ENCODE data around the gene PUSL1. TPM values are rescaled to one million over a fixed set of nuclear protein-coding genes. Genes with fewer than 3 reads are reported as not detected.

Gene PUSL1, protein sequence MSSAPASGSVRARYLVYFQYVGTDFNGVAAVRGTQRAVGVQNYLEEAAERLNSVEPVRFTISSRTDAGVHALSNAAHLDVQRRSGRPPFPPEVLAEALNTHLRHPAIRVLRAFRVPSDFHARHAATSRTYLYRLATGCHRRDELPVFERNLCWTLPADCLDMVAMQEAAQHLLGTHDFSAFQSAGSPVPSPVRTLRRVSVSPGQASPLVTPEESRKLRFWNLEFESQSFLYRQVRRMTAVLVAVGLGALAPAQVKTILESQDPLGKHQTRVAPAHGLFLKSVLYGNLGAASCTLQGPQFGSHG
- 12.6 TPM for total RNA-seq

DNA sequence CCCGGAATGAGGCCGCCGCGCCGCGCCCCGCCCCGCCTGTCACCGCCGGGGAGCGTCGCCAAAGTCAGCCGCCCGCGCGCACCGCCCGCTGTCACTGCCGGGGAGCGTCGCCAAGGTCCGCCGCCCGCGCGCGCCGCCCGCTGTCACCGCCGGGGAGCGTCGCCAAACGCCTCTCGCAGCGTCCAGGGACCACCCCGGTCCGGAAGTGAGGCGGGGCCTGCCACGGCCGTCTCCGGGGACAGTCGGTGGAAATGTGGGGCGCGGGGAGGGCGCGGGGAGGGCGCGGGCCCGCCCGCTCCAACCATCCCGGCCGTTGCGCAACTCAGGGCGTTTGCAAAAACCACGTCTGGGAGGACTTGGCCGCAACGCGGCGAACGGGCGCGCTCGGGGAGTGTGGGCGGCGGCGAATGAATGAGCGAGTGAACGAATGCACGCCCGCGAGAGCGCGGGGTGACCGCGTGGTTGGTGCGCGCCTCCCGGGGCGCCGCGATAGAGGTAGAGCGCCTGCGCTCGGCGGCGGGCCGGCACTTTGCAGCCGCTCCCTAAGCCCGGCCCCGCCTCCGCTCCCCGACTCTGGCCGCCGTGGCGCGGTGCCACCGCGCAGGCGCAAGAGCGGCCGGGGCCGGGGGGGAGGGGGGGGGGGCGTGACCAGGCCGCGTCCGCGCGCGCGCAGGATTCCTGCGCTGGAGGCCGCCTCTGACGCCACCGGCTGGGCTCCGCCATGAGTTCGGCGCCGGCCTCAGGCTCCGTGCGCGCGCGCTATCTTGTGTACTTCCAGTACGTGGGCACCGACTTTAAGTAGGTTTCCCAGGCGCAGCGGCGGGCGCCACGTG is at the start of gene PUSL1, which contains the start of gene ACAP3:
Gene PUSL1, plus strand, starts transcription at position 675 of the 833 bp plus-strand sequence. Its CDS starts 47 bp downstream, at position 722.
Gene ACAP3, minus strand, starts transcription at position 8 of the 833 bp plus-strand sequence. CDS start 115 bp downstream, outside the sequence.
- peak within 1 kb of the TSS; percentile 62 for H3K4me3 ChIP-seq (ENCODE audit: low read length)
- no peaks in the 10 kb centered on the region for H3K9me3 ChIP-seq (ENCODE audit: low read depth, low read length)
- no peaks in the 10 kb centered on the region for H3K27me3 ChIP-seq (ENCODE audit: insufficient read depth, low read length)
- H3K4me1 ChIP-seq (ENCODE audit: insufficient read depth, low read length) = peaks cover 47% of the 10 kb centered on the region

DNA sequence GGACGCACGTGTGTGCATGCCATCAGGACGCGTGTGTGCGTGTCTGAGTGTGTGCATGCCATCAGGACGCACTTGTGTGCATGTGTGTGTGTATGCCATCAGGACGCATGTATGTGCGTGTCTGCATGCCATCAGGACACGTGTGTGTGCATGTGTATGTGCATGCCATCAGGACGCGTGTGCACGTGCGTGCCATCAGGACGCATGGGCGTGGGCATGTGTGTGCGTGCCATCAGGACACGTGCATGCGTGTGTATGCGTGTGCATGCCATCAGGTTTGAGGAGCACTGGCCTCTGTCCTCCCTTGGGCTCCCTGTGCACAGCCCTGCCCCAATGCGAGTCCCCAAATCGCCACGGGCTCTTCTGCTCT is 49.3 kb upstream of the PUSL1 start:
- Histone ChIP-seq H3K9me3 (ENCODE audit: low read depth, low read length) (no peaks in the 10 kb centered on the region), H3K4me3 (ENCODE audit: low read length) (no peak overlapping the region), H3K27me3 (ENCODE audit: insufficient read depth, low read length) (no peaks in the 10 kb centered on the region), H3K4me1 (ENCODE audit: insufficient read depth, low read length) (no peaks in the 10 kb centered on the region)

DNA sequence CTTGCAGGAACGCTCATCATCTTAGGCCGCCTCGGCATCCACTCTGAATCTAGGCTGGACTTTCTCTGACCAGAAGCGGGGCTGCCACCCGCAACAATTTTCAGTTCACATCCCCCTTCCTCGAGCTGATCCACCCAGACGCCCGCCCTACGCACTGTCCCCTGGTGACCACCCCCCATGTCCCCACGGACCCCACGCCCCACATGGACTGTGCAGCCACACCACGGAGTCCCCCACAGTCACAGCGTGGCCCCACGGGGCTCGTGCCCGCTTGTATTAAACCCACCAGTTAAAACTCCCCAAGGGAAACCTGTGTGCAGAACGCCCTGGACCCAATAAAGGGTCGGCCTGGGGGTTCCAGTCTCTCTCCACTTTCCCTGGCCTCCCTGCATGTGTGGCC is 48.9 kb upstream of the PUSL1 start:
- H3K4me3 ChIP-seq (ENCODE audit: low read length) = no peak overlapping the region
- H3K9me3 ChIP-seq (ENCODE audit: low read depth, low read length) = no peaks in the 10 kb centered on the region
- no peaks in the 10 kb centered on the region for H3K4me1 ChIP-seq (ENCODE audit: insufficient read depth, low read length)
- no peaks in the 10 kb centered on the region for H3K27me3 ChIP-seq (ENCODE audit: insufficient read depth, low read length)

DNA sequence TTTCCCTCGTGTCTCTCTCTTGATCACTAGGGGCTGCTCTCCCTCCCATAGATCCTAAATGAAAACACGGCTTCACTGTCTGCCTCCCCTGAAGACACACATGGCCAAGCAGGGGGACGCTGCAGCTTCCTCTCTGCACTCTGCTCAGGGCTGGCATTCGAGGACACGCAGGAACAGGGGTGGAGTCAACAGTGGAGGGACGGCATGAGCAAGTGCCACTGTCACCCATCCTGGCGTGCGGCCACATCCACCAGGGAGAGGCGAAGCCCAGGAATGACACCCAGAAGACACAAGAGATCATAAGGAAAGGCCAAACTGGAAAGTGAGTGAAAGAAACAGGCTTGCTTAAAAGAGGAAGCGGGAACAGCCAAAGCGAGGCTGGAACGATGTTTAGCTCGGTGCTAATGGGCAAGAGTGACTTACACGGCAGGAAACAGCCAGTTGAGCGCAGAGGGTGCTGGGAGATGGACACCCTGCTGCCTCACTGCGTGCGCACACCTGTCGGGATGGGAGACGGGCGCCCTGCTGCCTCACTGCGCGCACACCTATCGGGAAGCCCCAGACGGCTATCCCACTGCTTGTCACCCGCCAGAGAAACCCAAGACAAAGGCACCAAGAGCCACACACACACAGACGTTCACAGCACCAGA is 48.3 kb upstream of the PUSL1 start:
- H3K4me3 ChIP-seq (ENCODE audit: low read length) = no peak overlapping the region
- no peaks in the 10 kb centered on the region for H3K4me1 ChIP-seq (ENCODE audit: insufficient read depth, low read length)
- H3K27me3 ChIP-seq (ENCODE audit: insufficient read depth, low read length) = no peaks in the 10 kb centered on the region
- H3K9me3 ChIP-seq (ENCODE audit: low read depth, low read length) = no peaks in the 10 kb centered on the region

DNA sequence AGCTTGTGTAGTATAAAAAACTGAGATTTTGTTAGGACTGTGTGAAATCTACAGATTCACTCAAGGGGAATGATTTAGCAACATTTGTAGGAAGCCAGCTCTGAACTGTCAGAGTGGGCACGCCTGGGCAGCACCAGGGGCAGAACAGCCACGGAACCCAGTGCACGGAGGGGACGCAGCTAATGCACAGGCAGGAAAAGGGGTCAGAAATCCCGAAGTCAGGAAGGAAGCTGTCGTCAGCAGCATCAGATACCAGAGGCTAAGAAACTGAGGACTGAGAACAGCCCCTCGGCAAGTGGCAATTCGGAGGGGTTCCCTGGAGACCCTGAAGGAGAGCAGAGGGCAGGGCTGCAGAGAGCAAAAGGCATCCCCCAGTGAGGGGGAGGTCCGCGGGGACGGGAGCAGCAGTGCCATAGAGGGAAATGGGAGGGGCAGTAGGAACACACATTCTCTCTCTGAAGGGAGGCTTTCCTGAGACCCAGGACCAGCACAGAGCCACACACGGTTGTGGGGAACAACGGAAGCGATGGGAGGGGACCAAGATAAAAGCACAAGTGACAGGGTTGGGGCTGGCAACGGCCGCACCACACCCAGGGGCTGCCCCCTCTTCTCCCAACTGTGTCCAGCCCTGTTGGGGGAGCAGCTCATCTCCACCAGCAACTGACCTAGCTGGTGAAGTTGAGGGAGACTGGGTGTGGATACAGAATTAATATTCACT is 47.4 kb upstream of the PUSL1 start:
- Histone ChIP-seq H3K27me3 (ENCODE audit: insufficient read depth, low read length) (no peaks in the 10 kb centered on the region), H3K4me1 (ENCODE audit: insufficient read depth, low read length) (no peaks in the 10 kb centered on the region), H3K4me3 (ENCODE audit: low read length) (no peak overlapping the region), H3K9me3 (ENCODE audit: low read depth, low read length) (no peaks in the 10 kb centered on the region)

DNA sequence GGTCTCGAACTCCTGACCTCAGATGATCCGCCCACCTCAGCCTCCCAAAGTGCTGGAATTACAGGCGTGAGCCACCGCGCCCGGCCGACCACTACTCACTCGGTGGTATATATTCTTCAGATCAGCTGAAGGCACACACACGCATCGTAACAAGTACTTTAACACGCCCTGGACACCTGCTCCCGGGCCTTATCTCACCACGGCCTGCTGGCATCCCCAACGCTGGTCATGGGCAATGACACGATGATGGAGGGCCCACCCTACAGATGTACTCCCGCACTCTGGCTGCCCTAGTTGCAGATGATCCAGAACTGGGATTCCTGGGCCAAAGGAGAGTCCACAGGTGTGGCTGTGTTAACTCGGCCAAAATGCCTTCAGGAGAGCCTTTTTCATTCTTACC is 46.3 kb upstream of the PUSL1 start:
- Histone ChIP-seq H3K27me3 (ENCODE audit: insufficient read depth, low read length) (no peaks in the 10 kb centered on the region), H3K9me3 (ENCODE audit: low read depth, low read length) (no peaks in the 10 kb centered on the region), H3K4me3 (ENCODE audit: low read length) (no peak overlapping the region), H3K4me1 (ENCODE audit: insufficient read depth, low read length) (no peaks in the 10 kb centered on the region)

DNA sequence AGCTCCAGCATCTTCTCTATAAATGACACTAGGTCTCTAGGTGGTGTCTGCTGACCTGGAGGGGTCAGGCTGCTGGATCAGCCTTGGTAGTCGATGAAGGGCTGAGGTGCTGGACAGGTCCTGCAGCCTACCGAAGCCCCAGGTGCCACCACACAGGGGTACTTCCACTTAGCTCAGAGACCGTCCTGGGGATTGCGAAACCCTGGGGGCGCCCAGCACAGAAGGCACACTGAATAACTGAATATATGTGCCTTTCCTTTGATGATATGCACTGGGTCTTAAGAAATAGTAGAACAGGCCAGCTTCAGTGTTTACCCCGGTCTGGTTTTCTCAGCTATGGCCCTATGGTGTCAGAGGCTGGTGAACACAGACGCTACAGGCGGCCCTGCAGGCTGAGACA is 45.6 kb upstream of the PUSL1 start:
- H3K4me1 ChIP-seq (ENCODE audit: insufficient read depth, low read length) = no peaks in the 10 kb centered on the region
- H3K4me3 ChIP-seq (ENCODE audit: low read length) = no peak overlapping the region
- H3K9me3 ChIP-seq (ENCODE audit: low read depth, low read length) = no peaks in the 10 kb centered on the region
- no peaks in the 10 kb centered on the region for H3K27me3 ChIP-seq (ENCODE audit: insufficient read depth, low read length)

DNA sequence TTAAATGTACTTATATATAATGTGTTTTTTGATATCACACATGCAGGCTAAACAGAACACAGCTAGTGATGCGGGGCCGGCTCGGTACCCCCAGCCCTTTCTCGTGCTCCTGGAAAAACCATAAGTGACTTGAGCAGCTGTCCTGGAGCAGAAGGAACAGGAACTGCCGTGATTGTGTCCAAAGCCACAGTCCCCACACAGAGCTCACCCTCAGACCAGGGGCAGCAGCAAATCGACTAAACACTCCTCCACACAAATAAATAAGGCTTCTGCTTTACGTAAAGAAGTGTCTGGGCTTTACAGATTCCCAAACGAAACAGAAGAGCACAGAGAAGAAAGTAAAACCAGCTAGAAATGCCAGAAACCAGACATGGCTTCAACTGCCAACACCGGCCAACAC is 44.4 kb upstream of the PUSL1 start:
- H3K4me3 ChIP-seq (ENCODE audit: low read length) = no peak overlapping the region
- H3K9me3 ChIP-seq (ENCODE audit: low read depth, low read length) = no peaks in the 10 kb centered on the region
- no peaks in the 10 kb centered on the region for H3K4me1 ChIP-seq (ENCODE audit: insufficient read depth, low read length)
- no peaks in the 10 kb centered on the region for H3K27me3 ChIP-seq (ENCODE audit: insufficient read depth, low read length)

DNA sequence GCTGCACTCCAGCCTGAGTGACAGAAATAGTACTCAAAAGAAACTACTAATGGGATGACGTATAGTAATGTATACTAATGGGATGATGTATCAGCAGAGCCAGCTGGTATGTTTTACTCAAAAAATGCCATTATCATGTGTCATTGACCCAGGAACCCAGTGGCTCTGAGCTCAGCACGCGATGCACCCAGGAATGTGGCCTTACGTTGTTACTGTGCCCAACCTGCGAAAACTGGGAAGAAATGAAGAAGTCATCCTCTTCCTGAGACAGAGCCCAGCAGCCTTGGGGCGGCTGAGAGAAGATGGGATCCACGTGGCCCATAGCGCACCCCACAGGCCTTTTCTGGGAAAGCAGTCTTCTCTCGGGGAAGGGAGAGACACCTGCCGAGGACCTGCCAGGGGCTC is 43.5 kb upstream of the PUSL1 start:
- H3K4me3 ChIP-seq (ENCODE audit: low read length) = no peak overlapping the region
- peaks cover 2% of the 10 kb centered on the region for H3K4me1 ChIP-seq (ENCODE audit: insufficient read depth, low read length)
- no peaks in the 10 kb centered on the region for H3K27me3 ChIP-seq (ENCODE audit: insufficient read depth, low read length)

DNA sequence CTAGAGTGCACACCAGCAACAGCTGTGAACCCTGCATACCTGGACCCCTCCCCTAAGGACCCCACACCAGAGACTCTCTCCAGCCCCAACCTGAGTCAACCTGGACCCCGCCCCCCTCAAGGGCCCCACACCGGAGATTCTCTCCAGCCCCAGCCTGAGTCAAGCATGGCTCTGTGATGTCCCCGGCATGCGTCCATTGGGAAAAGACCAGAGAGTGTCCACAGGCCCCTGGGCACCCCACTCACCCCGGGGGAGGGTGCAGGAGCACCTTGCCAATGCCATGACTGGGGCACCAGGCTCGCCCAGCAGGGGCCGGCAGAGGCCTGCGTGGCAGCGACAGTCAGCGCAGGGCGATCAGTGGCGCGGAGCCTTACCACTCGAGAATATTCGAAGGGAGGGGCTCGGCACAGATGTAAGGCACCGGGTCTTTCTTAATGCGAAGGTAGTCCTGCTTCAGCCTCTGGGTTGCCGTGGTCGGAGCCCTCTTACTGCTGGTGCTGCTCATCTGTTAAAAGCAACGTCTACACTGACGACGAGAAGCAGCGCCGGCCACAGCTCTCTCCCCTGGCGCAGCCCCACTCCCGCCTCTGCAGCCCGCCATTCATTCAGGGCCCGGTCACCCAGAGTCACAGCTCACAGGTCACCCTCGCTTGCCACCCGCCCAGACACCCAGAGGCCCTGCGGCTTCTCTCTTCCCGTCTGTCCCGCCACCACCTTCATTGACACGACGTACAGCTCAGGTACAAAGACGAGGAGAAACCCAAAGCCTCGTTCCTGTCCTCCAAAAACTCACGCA is 40.7 kb upstream of the PUSL1 start:
- Histone ChIP-seq H3K4me3 (ENCODE audit: low read length) (no peak overlapping the region), H3K4me1 (ENCODE audit: insufficient read depth, low read length) (peaks cover 30% of the 10 kb centered on the region), H3K9me3 (ENCODE audit: low read depth, low read length) (no peaks in the 10 kb centered on the region), H3K27me3 (ENCODE audit: insufficient read depth, low read length) (no peaks in the 10 kb centered on the region)

More for the DNA sequence above, 43.5 kb upstream of the PUSL1 start:
- H3K9me3 ChIP-seq (ENCODE audit: low read depth, low read length) = no peaks in the 10 kb centered on the region

DNA sequence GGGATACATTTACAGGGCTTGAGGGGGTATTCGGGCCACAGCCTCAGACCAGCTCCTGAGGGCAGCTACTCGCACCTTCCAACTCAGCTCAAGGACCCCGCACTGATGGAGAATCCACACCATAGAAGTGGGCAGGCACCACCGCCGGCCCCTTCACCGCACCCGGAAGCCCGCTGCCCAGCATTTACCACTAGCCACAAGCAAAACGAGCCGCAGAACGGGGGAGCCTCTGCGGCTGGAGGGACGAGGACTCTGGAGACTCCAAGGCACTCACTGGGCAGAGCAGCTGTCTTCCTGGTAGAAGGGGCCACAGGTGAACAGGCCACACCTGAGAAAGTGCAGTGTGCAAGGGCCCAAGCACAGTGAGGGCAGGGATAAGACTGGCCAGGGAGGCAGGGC is 40.1 kb upstream of the PUSL1 start:
- H3K27me3 ChIP-seq (ENCODE audit: insufficient read depth, low read length) = no peaks in the 10 kb centered on the region
- no peaks in the 10 kb centered on the region for H3K9me3 ChIP-seq (ENCODE audit: low read depth, low read length)
- peaks cover 34% of the 10 kb centered on the region for H3K4me1 ChIP-seq (ENCODE audit: insufficient read depth, low read length)
- no peak overlapping the region for H3K4me3 ChIP-seq (ENCODE audit: low read length)

DNA sequence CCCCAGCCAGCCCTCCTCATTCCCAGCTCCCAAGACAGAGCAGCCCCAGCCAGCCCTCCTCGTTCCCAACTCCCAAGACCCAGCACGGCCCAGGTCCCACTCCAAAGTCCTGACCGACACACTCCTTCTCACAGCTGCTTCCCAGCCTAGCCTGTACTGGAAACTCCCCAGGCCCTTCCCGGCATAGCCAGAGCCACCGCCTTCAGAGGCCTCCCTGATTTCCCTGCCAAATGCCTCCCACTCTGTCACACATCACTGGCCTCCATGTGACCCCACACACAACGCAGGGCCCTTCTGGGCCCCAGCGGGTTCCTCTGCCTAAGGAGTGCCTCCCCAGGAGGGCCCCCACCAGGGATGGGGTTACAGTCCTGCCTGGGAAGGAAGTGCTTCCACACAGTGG is 37.6 kb upstream of the PUSL1 start:
- no peaks in the 10 kb centered on the region for H3K9me3 ChIP-seq (ENCODE audit: low read depth, low read length)
- H3K4me3 ChIP-seq (ENCODE audit: low read length) = no peak overlapping the region
- no peaks in the 10 kb centered on the region for H3K27me3 ChIP-seq (ENCODE audit: insufficient read depth, low read length)
- peaks cover 42% of the 10 kb centered on the region for H3K4me1 ChIP-seq (ENCODE audit: insufficient read depth, low read length)

DNA sequence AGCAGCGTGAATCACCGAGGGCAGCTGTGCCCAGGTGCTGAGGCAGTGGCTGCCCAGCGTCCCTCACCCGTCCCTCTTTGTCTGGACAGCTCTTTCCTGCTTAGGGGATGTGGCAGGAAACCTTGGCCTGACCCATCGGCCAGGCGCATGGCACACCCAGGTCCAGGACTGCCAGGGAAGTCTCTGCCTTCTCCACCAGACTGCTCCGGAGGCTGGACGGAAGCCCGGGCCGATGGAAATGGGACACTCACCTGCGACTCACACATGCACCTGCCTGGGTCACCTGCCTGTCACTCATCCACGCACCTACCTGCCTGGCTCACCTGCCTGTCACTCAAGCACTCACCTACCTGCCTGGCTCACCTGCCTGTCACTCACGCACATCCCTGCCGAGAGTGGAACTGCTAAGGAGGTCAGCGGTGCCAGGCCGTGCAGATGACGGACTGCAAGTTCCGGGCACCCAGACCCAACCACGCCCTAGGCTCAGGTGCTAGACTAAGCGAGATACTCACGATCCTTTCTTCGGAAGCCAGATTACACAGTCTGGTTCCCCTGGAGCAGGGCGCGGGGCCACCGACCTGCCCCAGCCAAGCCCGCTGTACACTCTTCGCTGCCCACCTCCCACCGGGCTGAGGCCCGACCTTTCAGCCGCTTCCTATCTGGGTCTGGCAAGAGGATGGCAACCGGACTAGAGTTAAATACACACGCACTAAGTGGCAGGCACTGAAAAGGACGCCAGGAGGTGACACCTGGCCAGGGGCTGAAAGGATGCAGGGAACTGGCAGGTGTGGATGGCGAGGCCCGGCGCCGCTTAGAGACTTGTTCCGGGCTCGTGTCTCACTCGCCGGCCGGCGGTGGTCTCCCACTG is 35.8 kb upstream of the PUSL1 start:
- Histone ChIP-seq H3K4me3 (ENCODE audit: low read length) (peak overlapping the region; percentile 92), H3K27me3 (ENCODE audit: insufficient read depth, low read length) (no peaks in the 10 kb centered on the region), H3K4me1 (ENCODE audit: insufficient read depth, low read length) (peaks cover 42% of the 10 kb centered on the region), H3K9me3 (ENCODE audit: low read depth, low read length) (no peaks in the 10 kb centered on the region)
